GM08714 (cell line): ENCODE measurements around the gene RASGRF1.

Experiments
- H3K4me3 ChIP-seq: fragments of 200-500 bp; sonication (Bioruptor generic); 2 replicates; pipeline ENCODE4 v1.5.1; 2014; ENCODE audit warnings: mild to moderate bottlenecking, low read length, inconsistent platforms
- ZNF274 ChIP-seq: IDR thresholded peaks from 2 replicates; pipeline ENCODE4 v1.6.1; 2012; ENCODE audit warnings: mild to moderate bottlenecking, low read depth, low read length

The RASGRF1 gene

DNA sequence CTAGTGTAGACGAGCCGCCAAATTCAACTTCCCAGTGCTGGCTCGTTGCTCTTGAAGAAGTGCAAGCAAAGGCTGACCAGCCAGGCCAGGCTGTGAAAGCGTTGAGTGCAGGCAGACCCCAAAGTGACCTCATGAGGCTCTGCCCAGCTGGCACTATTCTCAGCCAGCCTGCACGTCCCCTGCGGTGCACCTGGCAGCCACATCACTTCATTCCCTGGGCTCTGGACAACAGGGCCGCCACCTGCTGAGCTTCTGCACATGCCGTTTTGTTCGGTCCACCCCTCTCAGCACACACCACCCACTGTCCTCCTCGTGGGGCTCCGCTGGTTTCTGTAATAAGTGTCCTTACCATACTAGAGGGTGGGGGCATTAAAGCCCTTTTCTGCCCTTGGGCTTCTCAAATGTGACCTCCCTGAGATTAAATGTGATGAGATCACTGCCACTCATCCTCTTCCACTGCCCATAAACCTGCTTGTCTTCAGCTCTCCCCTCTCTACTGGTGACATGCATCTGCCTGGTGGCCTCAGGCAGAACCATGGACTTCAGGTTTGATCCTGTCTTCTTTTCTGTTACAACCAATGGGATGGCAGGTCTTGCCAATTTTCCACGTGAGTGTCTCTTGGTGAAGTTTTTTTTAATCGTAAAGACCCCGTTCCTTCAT, 6.1 kb downstream of the RASGRF1 start:
- no peak overlapping the region for H3K4me3 ChIP-seq
- TF ChIP-seq ZNF274, result no peak

DNA sequence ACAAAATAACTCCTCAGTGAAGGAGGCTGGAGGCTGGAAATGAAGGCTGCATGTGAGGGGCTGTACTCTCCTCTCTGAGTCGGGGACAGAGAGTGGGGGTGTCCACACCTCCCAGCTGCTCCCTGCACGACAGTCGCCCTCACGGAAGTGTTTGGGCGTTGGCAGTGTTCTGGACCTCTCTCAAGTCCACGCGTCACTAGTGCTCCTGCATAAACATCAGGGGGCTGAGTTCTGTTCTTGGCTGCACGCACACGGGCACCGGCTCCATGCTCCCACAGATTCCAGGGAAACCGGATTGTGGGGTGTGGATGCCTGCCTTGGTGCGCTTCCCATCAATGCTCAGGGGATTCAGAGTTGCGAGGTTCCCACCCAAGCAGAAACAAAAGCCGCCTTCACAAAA, 7.4 kb downstream of the RASGRF1 start:
- H3K4me3 ChIP-seq, result no peak overlapping the region
- TF ChIP-seq ZNF274, result no peak

DNA sequence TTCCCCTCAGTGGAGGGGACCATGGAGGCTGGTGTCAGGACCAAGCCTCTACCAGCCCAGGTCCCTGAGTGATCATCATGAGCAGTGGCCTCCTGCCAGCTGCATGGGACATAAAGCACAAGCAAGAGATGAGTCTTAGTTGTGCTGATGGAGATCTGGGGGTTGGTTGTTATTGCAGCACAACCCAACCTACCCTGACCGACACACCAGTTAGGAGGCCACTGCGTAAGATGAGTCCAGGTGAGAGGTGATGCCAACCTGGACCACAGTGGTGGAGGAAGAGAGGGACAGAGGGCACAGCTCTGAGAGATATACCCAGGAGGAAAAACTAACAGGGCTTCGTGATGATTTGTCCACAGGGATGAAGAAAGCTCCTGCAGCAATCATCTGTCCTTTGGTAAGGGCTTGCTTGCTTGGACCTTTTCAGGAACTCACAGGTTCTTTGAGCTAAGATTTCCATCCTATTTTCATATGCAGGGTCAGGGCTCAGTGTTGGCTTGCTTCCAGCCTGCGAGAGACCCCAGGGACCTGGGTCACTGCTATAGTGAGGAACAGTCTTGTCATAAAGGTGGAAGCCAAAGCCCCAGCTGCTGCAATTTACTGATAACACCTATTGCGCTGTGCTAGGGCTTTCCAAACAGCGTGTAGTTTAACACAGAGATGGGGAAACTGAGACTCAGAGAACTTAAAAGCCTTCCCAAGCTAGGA, 8.1 kb downstream of the RASGRF1 start:
- TF ChIP-seq ZNF274, result no peak
- H3K4me3 ChIP-seq, result no peak overlapping the region

DNA sequence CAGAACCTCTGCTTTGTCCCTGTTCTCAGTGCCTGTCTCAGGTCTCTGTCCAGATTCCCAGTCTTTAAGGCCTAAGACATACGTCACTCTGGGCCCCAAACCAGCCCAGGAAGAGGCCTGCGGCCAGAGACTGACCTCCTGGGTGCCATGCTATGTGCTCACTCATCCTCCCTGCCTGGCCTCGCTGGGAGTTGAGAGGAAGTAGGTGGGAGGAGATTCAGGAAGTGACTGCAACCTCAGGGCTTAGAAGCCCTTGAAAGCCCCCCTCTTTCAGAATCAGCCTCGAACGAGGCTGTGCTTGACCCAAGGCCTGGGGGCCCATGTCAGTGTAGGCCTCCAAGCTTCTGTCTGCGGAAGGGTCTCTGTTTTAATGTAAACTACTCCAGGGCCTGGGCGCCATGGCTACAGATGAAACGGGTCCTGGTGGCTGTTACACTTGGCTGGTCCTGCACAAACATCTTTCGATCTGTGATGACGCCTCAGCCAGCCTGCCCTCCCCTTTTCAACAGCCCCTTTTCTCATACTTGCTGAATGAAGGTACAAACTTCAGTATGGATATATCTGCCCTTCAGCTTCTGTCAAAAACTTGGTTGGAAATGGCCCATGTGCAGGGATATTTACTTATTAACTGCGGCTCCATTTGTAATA, 11.7 kb downstream of the RASGRF1 start:
- TF ChIP-seq ZNF274, result no peak
- no peak overlapping the region for H3K4me3 ChIP-seq

DNA sequence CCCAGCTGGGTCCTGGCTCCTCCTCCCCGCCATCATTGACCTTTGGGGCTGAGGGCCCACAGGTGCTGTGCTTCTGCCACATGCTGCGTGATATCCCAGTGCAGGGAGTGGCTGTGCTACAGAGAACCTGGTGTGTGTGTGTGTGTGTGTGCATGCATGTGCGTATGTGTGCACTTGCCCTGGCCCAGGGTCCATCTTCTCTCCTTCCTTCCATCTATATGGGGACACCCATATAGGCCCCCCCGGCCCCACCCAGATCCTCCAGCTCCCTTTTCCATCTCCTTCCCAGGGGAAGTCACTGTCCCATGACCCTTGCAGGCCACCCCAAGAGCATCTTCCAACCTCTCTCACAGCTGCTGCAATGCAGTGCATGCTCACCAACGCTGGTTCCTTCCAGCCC, 12.6 kb downstream of the RASGRF1 start:
- H3K4me3 ChIP-seq, result no peak overlapping the region
- no peak for TF ChIP-seq ZNF274

DNA sequence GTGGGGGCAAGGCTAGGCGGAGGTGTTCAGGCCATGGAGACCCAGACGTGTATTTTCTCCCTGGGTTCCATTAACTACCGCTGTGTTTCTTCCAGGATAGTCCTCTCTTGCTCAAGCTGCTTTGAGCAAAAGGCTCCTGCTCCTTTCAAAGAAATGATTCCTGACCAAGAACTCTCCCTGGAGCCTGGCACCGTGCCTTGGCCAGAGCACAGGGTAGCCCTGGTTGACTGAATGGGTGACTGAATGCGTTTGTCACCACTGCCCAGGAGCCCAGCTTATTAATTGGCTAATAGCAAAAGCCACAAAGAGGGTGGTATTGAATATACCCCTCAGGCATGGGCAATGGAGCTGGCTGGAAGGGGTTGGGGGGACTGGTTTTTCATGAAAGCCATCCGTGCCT, 13.9 kb downstream of the RASGRF1 start:
- TF ChIP-seq ZNF274, result no peak
- no peak overlapping the region for H3K4me3 ChIP-seq

DNA sequence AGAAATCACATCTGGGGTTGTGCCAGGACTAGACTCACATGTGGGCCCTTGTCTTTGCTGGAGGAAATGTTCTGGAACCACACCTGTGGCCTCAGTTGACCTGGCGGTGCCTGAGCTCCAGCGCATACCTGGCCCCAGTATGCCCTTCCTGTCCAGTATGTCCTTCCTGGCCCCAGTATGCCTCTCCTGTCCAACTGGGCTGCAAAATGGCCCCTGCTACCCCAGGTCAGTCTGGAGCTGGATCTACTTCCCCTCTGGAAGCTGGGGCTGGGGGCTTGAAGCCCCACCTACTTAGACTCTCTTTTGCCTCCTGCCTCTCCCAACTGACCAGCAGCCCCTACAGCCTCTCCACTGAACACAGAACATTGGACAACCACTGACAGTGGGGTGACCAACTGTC, 15.3 kb downstream of the RASGRF1 start:
- H3K4me3 ChIP-seq, result no peak overlapping the region
- TF ChIP-seq ZNF274, result no peak

DNA sequence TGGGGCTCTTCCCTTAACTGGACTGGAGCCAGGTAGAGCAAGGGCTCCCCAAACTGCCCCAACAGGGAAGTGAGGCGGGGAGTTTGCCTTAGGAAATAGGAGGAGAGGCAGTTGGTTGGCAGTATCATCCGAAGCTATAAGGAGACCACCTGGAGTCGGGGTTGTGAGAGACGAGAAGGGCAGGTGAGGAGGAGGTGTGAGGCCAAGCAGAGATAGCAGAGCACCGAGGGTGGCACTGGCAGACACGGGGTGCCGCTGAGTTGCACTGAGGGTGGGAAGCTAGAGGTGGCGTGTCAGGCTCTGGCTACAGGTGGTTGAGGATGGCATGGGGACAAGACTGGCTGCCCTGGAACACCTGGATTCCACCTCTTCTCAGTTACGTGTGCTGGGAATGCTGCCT, 17.2 kb downstream of the RASGRF1 start:
- no peak overlapping the region for H3K4me3 ChIP-seq
- TF ChIP-seq ZNF274, result no peak

DNA sequence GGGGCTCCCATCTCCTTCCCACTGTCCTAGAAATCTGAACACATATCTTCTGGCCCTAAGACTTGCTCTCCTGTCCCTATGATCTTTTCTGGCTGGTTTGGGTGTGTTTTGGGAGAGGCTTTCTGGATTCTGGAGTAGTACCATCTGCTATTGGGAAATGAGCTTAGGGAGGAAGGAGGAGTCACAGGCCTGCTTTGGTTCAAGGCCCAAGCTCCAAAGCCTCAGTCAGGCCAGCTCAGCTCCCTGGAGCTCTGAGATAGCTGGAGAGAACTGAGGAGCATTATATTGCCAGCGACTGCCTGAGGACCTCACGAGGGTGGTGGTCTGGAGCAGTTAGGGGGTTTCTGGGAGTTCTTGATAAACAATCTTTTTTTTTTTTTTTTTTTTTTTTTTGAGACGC, 18.7 kb downstream of the RASGRF1 start:
- no peak overlapping the region for H3K4me3 ChIP-seq
- no peak for TF ChIP-seq ZNF274

DNA sequence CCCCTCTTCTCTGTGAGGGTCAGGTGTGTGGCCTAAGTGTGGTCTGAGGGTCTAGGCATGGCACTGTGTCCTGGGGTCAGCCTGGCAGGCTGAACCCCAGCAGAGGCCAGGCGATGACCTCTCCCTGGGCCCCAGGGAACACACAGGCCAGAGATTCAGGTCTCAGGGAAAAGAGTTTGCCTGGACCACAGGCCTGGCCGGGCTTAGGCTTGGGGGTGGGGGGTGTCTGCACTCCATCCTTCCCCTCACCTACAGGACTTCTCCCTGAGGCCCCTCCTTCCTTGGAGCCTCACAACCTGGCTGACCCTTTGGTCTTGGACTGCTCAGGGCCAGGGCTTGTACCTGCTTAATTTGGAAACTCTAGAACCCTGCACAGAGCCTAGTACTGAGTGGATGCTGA, 21.8 kb downstream of the RASGRF1 start:
- no peak overlapping the region for H3K4me3 ChIP-seq
- TF ChIP-seq ZNF274, result no peak

DNA sequence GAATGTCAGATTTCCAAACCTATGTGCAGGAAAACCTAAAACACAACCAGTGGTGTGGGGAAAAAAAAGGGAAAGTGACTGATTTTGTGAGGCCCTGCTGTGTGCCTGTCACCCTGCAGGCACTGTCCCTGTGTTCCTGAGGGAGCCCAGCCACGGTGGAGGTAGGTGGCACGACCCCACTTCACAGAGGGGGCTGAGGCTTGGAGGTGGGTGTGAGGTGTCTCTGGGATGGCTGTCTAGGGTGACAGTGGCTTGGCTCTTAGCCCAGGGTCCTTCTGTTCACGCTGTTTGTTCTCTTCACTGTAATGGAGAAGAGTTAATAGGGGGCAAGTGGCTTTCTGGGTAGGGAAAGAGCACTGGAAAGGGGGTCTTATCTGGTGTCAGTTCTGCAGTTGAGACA, 22.6 kb downstream of the RASGRF1 start:
- no peak for TF ChIP-seq ZNF274
- no peak overlapping the region for H3K4me3 ChIP-seq

DNA sequence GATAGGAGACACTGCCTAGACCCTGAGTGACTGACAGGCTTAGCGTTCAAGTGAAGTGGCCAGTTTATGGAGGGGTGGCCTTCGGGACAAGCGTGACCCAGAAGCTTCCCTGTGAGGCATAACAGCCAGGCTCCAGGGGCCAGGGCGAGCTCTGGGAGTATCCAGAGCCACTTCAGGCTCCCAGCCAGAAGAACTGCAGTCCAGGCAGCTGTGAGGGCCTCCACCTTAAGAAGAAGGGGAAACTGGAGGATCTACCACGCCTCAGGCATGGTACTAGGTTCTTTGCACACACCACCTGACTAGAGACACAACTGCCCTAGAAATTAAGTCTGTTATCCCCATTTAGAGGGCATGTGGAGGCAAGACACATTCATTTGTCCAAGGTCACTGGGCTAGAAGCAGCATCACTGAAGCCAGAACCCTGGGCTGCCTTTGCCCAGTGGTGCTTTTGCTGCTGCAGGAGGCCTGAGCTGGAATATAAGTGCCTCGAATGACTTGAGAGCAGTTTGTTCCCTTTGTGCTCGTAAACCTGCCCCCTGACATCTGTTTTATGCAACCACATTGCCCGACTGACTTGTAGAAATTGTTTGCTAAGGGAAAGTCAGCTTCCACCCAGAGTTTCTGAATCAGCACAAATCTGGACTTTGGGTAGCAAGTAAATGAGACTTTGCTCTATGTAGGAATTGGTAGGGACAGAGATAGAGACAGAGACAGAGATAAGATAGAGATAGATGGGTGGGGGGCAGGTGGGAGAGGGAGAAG, 23.3 kb downstream of the RASGRF1 start:
- H3K4me3 ChIP-seq, result no peak overlapping the region
- TF ChIP-seq ZNF274, result no peak

DNA sequence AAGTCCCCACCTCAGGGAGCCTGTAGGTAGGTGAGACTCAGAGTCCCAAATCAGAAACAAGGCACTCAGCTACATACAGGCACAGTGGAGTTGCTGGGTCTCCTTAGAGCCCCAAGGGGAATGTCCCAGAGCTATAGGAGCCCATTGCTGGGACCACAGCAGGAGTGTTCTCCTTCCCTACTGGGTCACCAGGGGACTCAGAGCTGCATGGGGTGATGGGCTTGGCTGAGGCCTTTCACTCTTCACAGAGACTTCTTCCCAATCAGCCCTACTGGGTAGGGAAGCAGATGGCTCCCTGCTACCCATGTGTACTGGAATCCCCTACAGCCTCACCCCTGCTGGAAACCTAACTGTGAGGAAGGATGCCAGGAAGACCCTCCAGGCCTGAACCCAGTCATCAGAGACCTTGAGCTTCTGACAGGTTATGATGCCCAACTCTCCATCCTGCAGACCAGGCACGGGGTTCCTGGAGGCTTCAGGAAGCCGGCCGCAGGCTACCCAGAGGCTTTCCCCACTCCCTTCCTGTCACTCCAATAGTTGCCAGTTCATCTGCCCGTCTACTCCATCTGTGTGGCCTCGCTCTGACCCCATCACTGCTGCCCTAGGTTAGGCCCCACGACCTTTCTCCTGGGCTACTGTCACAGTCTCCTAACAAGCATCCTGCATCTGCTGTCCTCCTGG, 24.0 kb downstream of the RASGRF1 start:
- H3K4me3 ChIP-seq, result no peak overlapping the region
- no peak for TF ChIP-seq ZNF274
